Activated T-cell treated with anti-CD3 and anti-CD28 coated beads for 48 hours (primary cell): ENCODE data around the gene OSBPL5.

Experiments
- DNase-seq: peaks from one replicate; pipeline ENCODE4 v3.0.0-alpha.2; 2020; ENCODE audit warnings: low read depth

The OSBPL5 gene

GRCh38 chr11:3165152-3165705 lies at the start of gene OSBPL5:
TSS of gene OSBPL5 (minus strand) at chr11:3165310. CDS start at chr11:3129148, 36,162 bp downstream.
- peak; percentile 52 for DNase-seq

GRCh38 chr11:3214420-3214699 lies 49.2 kb upstream of the OSBPL5 start:
- DNase-seq = no peak

GRCh38 chr11:3213659-3214419 lies 48.7 kb upstream of the OSBPL5 start:
- DNase-seq = no peak

- no peak for DNase-seq
These were observed 43.2 kb upstream of the OSBPL5 start for GRCh38 chr11:3208272-3208671.

- no peak for DNase-seq
These were observed 42.5 kb upstream of the OSBPL5 start for GRCh38 chr11:3207526-3208189.

- no peak for DNase-seq
These were observed 41.8 kb upstream of the OSBPL5 start for GRCh38 chr11:3206922-3207204.

- no peak for DNase-seq
These were observed 41.2 kb upstream of the OSBPL5 start for GRCh38 chr11:3206156-3206921.

- no peak for DNase-seq
These were observed 40.4 kb upstream of the OSBPL5 start for GRCh38 chr11:3205261-3206155.

GRCh38 chr11:3204141-3205015 lies 39.3 kb upstream of the OSBPL5 start:
- DNase-seq = no peak

- no peak for DNase-seq
These were observed 38.3 kb upstream of the OSBPL5 start for GRCh38 chr11:3203221-3204043.

GRCh38 chr11:3202759-3203158 lies 37.6 kb upstream of the OSBPL5 start:
- no peak for DNase-seq

GRCh38 chr11:3202305-3202704 lies 37.2 kb upstream of the OSBPL5 start:
- DNase-seq = no peak

- DNase-seq = no peak
These were observed 36.6 kb upstream of the OSBPL5 start for GRCh38 chr11:3201677-3202181.

- DNase-seq = no peak
These were observed 36.0 kb upstream of the OSBPL5 start for GRCh38 chr11:3201112-3201581.

- no peak for DNase-seq
These were observed 35.4 kb upstream of the OSBPL5 start for GRCh38 chr11:3200388-3201111.

GRCh38 chr11:3199537-3200295 lies 34.6 kb upstream of the OSBPL5 start:
- no peak for DNase-seq

GRCh38 chr11:3198815-3199214 lies 33.7 kb upstream of the OSBPL5 start:
- DNase-seq = no peak

GRCh38 chr11:3197878-3198528 lies 32.9 kb upstream of the OSBPL5 start:
- DNase-seq = no peak
